ENCODE data around the gene TRDMT1.

DNA sequence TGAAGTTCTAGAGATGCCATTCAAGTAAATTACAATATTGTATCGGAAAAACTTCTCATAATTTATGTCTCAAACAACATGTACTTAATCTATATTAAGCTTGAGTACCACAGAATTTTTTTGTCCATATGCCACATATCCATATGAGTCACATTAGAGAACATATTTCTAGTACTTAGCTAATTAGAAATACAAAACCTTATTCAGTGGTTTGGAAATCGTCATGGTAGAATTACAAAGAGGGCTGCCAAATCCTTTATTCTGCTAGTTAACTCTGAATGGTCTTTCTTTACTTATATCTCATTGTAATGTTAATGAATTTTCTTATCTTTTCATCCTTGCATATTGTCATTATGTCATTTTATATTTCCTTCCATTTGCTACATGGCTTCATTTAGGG is 17.6 kb upstream of the TRDMT1 start:
- TF ChIP-seq, protein P1, sequence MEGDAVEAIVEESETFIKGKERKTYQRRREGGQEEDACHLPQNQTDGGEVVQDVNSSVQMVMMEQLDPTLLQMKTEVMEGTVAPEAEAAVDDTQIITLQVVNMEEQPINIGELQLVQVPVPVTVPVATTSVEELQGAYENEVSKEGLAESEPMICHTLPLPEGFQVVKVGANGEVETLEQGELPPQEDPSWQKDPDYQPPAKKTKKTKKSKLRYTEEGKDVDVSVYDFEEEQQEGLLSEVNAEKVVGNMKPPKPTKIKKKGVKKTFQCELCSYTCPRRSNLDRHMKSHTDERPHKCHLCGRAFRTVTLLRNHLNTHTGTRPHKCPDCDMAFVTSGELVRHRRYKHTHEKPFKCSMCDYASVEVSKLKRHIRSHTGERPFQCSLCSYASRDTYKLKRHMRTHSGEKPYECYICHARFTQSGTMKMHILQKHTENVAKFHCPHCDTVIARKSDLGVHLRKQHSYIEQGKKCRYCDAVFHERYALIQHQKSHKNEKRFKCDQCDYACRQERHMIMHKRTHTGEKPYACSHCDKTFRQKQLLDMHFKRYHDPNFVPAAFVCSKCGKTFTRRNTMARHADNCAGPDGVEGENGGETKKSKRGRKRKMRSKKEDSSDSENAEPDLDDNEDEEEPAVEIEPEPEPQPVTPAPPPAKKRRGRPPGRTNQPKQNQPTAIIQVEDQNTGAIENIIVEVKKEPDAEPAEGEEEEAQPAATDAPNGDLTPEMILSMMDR (conservative IDR thresholded peaks at IDR 0.05), result no peak
- TF ChIP-seq EZH2 (IDR thresholded peaks at IDR 0.05; ENCODE audit: low read depth), result no peak
